ENCODE data around the gene EEF1A2.

DNA sequence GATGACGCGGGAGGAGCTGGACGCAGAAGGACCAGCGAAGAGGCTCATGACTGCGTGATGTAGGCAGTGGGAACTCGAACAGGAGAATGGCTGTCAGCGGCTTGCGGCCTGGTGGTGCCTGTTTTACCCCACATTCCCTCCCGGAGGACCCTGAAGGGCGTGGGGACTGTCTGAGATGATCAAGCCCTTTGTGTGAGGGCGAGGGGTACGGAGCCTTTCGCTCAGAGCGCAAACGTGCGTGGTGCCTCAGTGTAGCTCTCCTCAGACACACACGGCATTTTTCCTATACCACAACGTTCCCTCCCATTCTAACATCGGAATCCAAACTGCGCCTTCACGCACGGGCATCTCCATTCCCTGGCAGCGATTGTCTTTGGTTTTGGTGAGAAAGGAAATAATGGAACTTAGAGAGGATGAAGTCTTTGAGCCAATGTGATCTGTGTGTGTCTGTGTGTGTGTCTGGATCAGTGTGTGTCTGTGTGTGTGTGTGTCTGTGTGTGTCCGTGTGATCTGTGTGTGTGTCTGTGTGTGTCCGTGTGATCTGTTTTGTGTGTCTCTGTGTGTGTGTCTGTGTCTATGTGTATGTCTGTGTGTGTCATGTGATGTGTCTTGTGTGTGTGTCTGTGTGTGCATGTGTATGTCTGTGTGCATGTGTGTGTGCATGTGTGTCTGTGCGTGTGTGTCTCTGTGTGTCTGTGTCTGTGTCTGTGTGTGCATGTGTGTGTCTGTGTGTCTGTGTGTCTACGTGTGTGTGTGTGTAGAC, 33.0 kb upstream of the EEF1A2 start:
- TF ChIP-seq, protein P1, sequence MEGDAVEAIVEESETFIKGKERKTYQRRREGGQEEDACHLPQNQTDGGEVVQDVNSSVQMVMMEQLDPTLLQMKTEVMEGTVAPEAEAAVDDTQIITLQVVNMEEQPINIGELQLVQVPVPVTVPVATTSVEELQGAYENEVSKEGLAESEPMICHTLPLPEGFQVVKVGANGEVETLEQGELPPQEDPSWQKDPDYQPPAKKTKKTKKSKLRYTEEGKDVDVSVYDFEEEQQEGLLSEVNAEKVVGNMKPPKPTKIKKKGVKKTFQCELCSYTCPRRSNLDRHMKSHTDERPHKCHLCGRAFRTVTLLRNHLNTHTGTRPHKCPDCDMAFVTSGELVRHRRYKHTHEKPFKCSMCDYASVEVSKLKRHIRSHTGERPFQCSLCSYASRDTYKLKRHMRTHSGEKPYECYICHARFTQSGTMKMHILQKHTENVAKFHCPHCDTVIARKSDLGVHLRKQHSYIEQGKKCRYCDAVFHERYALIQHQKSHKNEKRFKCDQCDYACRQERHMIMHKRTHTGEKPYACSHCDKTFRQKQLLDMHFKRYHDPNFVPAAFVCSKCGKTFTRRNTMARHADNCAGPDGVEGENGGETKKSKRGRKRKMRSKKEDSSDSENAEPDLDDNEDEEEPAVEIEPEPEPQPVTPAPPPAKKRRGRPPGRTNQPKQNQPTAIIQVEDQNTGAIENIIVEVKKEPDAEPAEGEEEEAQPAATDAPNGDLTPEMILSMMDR (IDR thresholded peaks at IDR 0.05): no peak
- no peak for TF ChIP-seq POLR2AphosphoS5 (IDR thresholded peaks at IDR 0.05)
- TF ChIP-seq POLR2A (IDR thresholded peaks at IDR 0.05): peak; percentile 38

All from transverse colon (tissue), 4 donors.